Stimulated activated CD8-positive, alpha-beta memory T cell treated with anti-CD3 and anti-CD28 coated beads, Interleukin-12 subunit alpha, Interleukin-12 subunit beta, amount 100 ng/mL, for 1 hour (primary cell): Measurements from ENCODE around the gene ZNF74.
"Not testable (repeated sequence)": the region's sequence is repeated elsewhere in the genome, so short reads cannot be mapped to it uniquely, and the experiment has no call there.

Source experiments
- DNase-seq: peaks from one replicate; pipeline ENCODE4 v3.0.0-alpha.2; 2020; ENCODE audit warnings: low read depth

Gene ZNF74

DNA sequence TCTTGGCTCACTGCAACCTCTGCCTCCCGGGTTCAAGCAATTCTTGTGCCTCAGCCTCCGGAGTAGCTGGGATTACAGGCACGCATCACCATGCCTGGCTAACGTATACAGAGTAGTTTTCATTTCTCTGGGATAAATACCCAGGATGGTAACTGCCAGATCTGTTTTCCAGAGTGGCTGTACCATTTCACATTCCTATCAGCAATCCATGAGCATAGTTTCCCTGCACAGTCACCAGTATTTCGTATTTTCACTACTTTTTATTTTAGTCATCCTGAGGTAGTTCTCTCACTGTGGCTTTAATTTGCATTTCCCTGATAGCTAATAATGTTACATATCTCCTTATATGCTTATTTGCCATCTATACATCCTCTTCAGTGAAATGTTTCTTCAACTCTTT lies 54.7 kb downstream of the ZNF74 start:
- DNase-seq: no peak

DNA sequence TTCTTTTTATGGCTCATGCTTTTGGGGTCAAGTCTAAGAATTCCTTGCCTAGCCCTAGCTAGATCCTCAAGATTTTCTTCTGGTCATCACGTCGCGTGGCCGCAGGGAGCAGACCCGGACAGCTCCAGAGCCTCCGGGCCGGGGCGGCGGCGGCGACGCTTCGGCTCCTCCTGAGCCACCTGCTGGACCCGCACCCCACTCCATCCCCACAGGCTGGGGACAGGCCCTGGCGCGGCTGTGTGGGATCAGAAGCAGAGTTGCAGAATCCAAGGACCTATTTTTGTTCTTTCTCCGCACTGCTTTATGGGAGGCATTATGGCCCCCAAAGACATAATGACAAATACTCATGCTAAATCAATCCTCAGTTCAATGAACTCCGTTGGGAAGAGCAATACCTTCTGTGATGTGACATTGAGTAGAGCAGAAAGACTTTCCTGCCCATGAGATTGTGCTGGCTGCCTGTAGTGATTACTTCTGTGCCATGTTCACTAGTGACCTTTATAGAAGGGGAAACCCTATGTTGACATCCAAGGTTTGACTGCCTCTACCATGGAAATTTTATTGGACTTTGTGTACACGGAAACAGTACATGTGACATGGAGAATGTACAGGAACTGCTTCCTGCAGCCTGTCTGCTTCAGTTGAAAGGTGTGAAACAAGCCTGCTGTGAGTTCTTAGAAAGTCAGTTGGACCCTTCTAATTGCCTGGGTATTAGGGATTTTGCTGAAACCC lies 56.0 kb downstream of the ZNF74 start:
- no peak for DNase-seq

DNA sequence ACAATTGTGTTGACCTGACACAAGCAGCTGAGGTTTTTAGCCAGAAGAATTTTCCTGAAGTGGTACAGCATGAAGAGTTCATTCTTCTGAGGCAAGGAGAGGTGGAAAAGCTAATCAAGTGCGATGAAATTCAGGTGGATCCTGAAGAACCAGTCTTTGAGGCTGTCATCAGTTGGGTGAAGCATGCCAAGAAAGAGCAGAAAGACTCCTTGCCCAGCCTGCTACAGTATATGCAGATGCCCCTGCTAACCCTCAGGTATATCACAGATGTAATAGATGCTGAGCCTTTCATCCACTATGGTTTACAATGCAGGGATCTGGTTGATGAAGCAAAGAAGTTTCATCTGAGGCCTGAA lies 56.6 kb downstream of the ZNF74 start:
- no peak for DNase-seq

DNA sequence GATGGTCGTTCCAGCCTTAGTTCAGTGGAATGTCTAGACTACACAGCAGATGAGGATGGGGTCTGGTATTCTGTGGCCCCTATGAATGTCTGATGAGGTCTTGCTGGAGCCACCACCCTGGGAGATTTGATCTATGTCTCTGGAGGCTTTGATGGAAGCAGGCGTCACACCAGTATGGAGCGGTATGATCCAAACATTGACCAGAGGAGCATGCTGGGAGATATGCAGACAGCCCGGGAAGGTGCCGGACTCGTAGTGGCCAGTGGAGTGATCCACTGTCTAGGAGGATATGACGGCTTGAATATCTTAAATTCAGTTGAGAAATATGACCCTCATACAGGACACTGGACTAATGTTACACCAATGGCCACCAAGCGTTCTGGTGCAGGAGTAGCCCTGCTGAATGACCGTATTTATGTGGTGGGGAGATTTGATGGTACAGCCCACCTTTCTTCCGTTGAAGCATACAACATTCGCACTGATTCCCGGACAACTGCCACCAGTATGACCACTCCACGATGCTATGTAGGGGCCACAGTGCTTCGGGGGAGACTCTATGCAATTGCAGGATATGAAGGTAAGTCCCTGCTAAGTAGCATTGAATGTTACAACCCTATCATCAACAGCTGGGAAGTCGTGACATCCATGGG lies 57.3 kb downstream of the ZNF74 start:
- not testable (repeated sequence) for DNase-seq

DNA sequence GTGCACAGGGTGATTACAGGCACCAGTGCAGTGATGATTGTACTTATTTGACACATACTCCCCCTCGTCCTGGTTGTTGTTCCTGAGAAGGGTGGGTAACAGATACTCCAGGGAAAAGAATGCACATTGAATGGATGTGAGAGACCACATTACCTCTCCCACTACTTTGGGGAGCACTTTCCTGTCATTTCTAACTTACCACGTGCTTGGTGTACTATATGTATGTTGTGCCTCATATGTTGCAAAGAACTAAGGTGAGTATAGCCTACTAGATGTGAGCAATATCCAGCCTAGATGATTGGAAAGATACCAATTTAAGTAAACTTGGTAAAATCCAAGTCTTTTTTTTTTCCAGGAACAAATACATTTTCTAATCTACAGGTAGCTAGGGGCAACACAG lies 58.0 kb downstream of the ZNF74 start:
- DNase-seq: no peak

DNA sequence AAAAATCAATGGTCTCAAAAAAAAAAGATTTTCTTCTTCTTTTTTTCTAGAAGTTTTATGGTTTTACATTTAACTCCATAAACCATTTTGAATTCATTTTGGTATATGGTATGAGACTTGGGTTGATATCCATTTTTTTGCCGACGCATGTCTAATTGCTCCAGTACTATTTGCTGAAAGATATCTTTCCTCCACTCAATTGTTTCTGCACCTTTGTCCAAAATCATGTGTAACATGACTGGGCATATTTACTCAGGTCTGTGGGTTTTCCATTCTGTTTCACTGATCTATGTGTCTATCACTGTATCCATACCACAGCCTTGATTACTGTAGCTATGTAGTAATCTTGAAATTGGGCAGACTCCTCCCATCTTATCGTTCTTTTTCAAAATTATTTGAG lies 59.3 kb downstream of the ZNF74 start:
- no peak for DNase-seq

DNA sequence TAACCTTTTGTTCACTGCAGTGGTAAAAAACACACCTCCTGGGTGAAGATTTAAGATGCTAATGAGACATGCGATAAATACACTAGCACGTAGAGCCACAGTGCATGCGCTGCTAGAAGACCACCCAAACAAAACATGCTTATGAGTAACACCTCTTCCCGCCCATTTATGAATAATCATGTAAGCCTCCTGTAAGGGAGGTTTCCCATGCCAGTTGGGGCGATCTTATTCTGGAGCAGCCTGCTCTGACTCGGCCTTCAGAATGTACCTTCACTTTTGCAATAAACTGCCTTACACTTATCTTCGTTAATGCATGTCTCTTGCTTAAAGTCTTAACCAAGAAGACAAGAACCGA lies 61.7 kb downstream of the ZNF74 start:
- no peak for DNase-seq

DNA sequence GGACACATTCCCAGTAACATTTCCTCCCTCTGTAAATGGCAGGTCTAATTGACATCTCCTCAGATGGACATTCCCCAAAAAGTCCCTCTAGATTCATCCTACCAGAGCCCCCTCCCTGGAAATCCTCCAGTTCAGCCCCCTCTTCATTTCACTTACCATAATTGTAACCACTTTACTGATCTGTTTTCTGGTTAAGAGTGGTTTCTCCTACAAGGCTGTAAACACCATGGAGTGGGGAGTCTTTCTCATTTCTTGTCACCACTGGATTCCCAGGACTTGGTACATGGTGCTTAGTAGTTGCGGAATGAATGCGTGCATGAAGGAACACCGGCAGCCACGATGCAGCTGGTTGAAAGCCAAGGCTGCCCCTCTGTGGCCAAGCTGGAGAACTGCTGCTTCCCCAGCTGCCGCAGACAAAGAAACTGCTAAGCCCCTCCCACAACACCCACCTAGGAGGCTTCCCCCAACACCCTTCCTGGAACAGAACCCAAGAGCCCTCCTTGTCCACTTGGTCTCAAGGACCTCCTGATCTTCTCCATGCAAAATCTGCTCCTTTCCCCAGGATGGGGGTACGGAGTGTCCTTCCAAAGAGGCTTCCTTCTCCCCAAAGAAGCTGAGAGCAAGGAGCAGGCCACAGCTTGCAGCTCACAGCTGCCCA lies 62.2 kb downstream of the ZNF74 start:
- peak; percentile 60 for DNase-seq

DNA sequence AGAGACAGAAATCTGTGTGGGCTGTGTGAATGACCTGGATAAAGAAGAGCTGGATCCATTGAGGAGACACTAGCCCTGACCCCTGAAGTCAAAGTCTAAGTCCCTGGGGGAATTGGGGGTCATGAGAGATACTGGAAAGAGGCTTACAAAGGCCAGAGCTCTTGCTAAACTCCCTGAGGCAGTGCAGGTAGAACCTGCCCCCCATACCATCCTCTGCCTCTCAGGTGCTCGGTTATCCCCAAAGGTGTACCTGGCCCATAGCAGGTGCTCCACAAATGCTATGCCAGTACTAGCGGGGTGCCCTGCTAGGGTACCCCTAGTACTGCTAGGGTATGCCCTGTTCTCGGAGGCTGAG lies 62.7 kb downstream of the ZNF74 start:
- DNase-seq: no peak

DNA sequence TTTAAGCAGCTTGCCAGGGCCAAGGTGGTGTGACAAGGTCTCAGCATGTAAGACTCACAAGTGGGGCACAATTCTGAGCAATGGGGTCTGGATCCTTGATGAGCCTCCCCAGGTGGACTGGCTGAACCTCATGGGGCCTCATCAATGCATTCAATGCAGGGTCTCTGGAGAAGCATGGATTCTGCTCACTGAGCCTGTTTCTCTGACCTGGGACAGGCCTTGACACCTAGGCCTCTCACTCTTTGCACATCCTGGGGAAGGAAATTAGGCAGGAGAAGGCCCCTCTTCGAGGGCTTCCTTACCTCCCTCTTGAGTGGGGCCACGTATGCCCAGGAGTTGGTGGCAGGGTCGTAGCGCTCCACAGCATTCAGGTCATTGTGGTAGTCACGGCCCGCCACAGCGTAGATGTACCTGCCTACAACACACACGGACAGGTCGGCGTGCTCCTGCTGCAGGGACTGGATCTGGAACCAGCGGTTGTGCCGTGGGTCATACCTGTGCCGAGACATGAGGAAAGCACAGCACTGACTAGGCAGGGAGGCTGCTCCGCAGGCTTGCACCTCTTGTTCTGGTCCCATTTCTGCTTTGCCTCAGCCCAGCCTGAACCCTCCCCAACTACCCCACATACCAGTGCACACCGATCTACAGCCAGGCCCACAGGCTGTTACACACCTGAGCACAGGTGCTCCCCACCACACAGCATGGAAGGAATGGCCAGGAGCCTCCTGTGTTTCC lies 63.7 kb downstream of the ZNF74 start:
- DNase-seq: no peak
